ENCODE results near the gene XRCC4. TPM values are rescaled to one million over a fixed set of nuclear protein-coding genes. Genes with fewer than 3 reads are reported as not detected.

The XRCC4 gene
- total and polyA plus RNA-seq, 2 of the 8 experiments (the other 6 are each of a cell fraction or from before 2014, with no cell fraction given), result 3.0 to 8.3 TPM

DNA sequence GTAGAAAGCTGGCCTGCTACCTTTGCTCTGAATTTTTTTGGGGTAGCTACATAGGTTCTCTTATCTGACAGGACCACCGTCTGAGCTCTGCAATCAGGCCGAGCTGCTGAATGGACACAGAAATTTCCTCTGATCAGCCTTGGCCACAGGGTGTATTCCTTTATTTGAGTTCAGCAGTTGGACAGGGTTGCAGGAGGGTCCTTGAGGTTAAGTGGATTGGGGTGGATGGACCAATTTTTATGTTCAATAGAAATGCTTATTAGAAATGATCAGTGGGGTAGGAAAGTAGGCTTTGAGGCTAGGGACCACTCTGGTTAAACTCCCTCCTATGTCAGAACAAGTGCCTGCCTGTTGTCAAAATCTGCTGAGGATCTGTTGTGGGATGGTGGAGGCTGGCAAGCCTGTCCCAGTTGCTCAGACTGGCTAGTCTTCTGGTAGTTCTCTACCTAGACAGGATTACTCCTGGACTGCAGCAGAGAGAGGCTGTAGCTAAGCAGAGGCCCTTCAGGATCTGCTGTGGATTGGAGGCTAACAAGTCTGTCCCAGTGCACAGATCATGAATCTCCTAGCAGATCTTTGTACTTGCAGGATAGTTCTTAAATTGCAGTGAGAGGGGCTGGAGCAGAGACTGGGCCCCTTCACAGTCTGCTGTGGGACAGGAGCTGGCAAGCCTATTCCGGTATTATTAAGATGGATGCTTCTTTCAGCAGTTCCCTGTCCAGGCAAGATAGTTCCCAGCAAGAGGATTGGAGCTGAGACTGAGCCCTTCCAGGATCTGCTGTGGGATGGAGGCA, 18.0 kb downstream of the XRCC4 start:
- DNase-seq (ENCODE audit: low read depth in 1 of 2, low spot score in 2 of 2), result no peak
- POLR2A ChIA-PET (ENCODE audit: partially characterized antibody), result interaction anchor here (1.1 to 2.4 kb wide), 2 partner anchors 17 to 18 kb away, joined by 3 to 8 read pairs; partner anchors contain the start of genes TMEM167A and XRCC4
- H3K36me3 ChIP-seq (ENCODE audit: control insufficient read depth in 2 of 4, insufficient read depth in 4 of 4, low read length in 3 of 4), result peaks cover 0 to 6% (median 0%) of the 10 kb centered on the region in 4 experiments; a peak in 2 of 8 replicates
- FAIRE-seq, result no peak
- H4K8ac ChIP-seq (ENCODE audit: extremely low read depth, insufficient read depth, low read length), result no peak overlapping the region
- H3K79me1 ChIP-seq (ENCODE audit: low read depth, low read length), result no peaks in the 10 kb centered on the region
- no peak overlapping the region for H4K5ac ChIP-seq (ENCODE audit: insufficient read length, low read depth, low read length)
- H3K56ac ChIP-seq (replicated peaks; ENCODE audit: insufficient read length, low read depth, low read length), result no peak overlapping the region
- H3K27me3 ChIP-seq (replicated peaks in 1 of 4; ENCODE audit: control insufficient read depth in 3 of 4, extremely low read depth in 1 of 4, insufficient read depth in 3 of 4, low read length in 3 of 4), result no peaks in the 10 kb centered on the region
- H3K23me2 ChIP-seq (ENCODE audit: low read depth, low read length), result no peaks in the 10 kb centered on the region; the same call in 1 of the 2 replicates
- H2BK12ac ChIP-seq (ENCODE audit: low read depth, low read length), result no peak overlapping the region
- no peak overlapping the region for H3K23ac ChIP-seq (ENCODE audit: insufficient read length)
- no peaks in the 10 kb centered on the region for H3K79me2 ChIP-seq (ENCODE audit: control insufficient read depth in 1 of 2, insufficient read depth in 2 of 2, low read length in 2 of 2)
- no peak overlapping the region for H3K4me3 ChIP-seq (ENCODE audit: extremely low read depth in 1 of 4, insufficient read depth in 2 of 4, low read depth in 3 of 4, low read length in 4 of 4)
- H3K18ac ChIP-seq (ENCODE audit: extremely low read depth, low read length), result no peak overlapping the region
- H4K91ac ChIP-seq (replicated peaks; ENCODE audit: insufficient read length, low read length), result no peak overlapping the region
- H2BK120ac ChIP-seq (replicated peaks; ENCODE audit: low read depth, low read length), result no peak overlapping the region
- H2AK5ac ChIP-seq (ENCODE audit: low read depth, low read length), result no peak overlapping the region
- H3K4me2 ChIP-seq (ENCODE audit: insufficient read depth in 1 of 2, low read depth in 2 of 2, low read length in 2 of 2), result no peak overlapping the region
- H2BK15ac ChIP-seq (ENCODE audit: low read length), result no peak overlapping the region
- CTCF ChIA-PET (ENCODE audit: partially characterized antibody), result interaction anchor here (0.6 kb wide), 1 partner anchor 752 kb away, joined by 3 read pairs; no protein-coding TSS in a partner anchor
- H2AFZ ChIP-seq (ENCODE audit: low read length), result no peak overlapping the region
- no peak overlapping the region for H2BK20ac ChIP-seq (ENCODE audit: low read length)
- H4K20me1 ChIP-seq (replicated peaks in 1 of 2; ENCODE audit: control insufficient read depth in 1 of 2, insufficient read depth in 2 of 2, low read length in 2 of 2), result no peaks in the 10 kb centered on the region
- H2BK5ac ChIP-seq (ENCODE audit: low read depth, low read length), result no peak overlapping the region
- H3K4me1 ChIP-seq (replicated peaks in 1 of 4; ENCODE audit: control insufficient read depth in 3 of 4, insufficient read depth in 4 of 4, low read length in 3 of 4), result peaks cover 0 to 3% (median 0%) of the 10 kb centered on the region in 4 experiments; a peak in 1 of 7 replicates
- WGBS, 2 experiments (ENCODE audit: extremely low coverage in 1 of 2, insufficient coverage in 1 of 2, insufficient read length in 1 of 2, insufficient replicate concordance in 2 of 2, low coverage in 1 of 2, low lambda C conversion rate in 2 of 2, missing lambda C conversion rate in 1 of 2), result 97% methylated on average over 3 of the region's 3 CpGs; no CpG with 5 or more reads in 1 of the 2 experiments
- H3K9me3 ChIP-seq (ENCODE audit: insufficient read depth in 2 of 2, low read depth in 1 of 2, low read length in 1 of 2), result peaks cover 0 to 9% of the 10 kb centered on the region in 2 experiments; a peak in 2 of 4 replicates
- no peak overlapping the region for H3K14ac ChIP-seq (ENCODE audit: insufficient read length)
- no peak overlapping the region for H3K4ac ChIP-seq (replicated peaks; ENCODE audit: insufficient read length, low read depth, low read length)
- TF ChIP-seq PHF8 (conservative IDR thresholded peaks at IDR 0.05; ENCODE audit: low read depth, low read length), result no peak
- no peak for TF ChIP-seq SIRT6 (IDR thresholded peaks at IDR 0.05; ENCODE audit: low read length)
- TF ChIP-seq POU5F1 (IDR thresholded peaks at IDR 0.05; ENCODE audit: low read depth, low read length), result no peak
- no peak for TF ChIP-seq FOSL1 (IDR thresholded peaks at IDR 0.05; ENCODE audit: insufficient read depth, low read depth, low read length)
- no peak for TF ChIP-seq POLR2A (IDR thresholded peaks at IDR 0.05; ENCODE audit: control extremely low read depth in 1 of 2, low read depth in 2 of 2, low read length in 2 of 2)
- no peak overlapping the region for H3K9ac ChIP-seq (replicated peaks in 1 of 4; ENCODE audit: extremely low read depth in 1 of 4, low read depth in 3 of 4, low read length in 3 of 4)
- H3K27ac ChIP-seq (ENCODE audit: low read depth, low read length), result no peak overlapping the region
